HCT116 (cell line): ENCODE data around the gene GGT7. TPM values are rescaled to one million over a fixed set of nuclear protein-coding genes. Genes with fewer than 3 reads are reported as not detected.

Experiments
- ATAC-seq: fragments of 200-7000 bp; cut with Tn5 transposase; 2 replicates; pipeline ENCODE4 v1.9.1; 2020; ENCODE audit warnings: mild to moderate bottlenecking, moderate library complexity
- BruUV-seq: library from RNA; stranded (reverse); fragments of 400-500 nt; replicated peaks from 2 replicates; lab custom pipeline; 2021; lab: Mats Ljungman, UMichigan
- CTCF ChIA-PET: fragments of 300-600 bp; sonication (Branson Sonifier 250); formaldehyde crosslinking; loops from one replicate; lab custom pipeline; 2021; ENCODE audit warnings: antibody characterized with exemption; lab: Charles Lee
- POLR2A ChIA-PET: fragments of 300-600, 350-600 bp; sonication (Branson Sonifier 250); formaldehyde crosslinking; loops from one replicate; lab custom pipeline; 2021; ENCODE audit warnings: antibody characterized with exemption; lab: Charles Lee
- RAD21 ChIA-PET, 2 experiments: fragments of 300-600 bp; sonication (Branson Sonifier 250); formaldehyde crosslinking; loops; one replicate each; lab custom pipeline; 2023; ENCODE audit warnings: low total read pairs in 2 of 2; ENCODE audit not compliant: uncharacterized antibody in 2 of 2, unreplicated experiment in 2 of 2, low non-redundant PET in 1 of 2; lab: Charles Lee
- DNase-seq: peaks from one replicate; pipeline ENCODE4 v3.0.0-alpha.2; 2010; ENCODE audit warnings: low read depth, low spot score
- H2AFZ ChIP-seq: fragments of 200-600 bp; shearing (Covaris generic), sonication (generic); 2 replicates; pipeline ENCODE4 v1.6.1; 2017; ENCODE audit warnings: low read depth, mixed run types, mixed read lengths, antibody characterized with exemption, low read length; ENCODE audit not compliant: poor library complexity, severe bottlenecking
- H3K27ac ChIP-seq: 2 replicates; pipeline ENCODE4 v1.5.1; 2012; ENCODE audit warnings: low read depth, low read length
- H3K27me3 ChIP-seq: fragments of 200-600 bp; sonication (generic); 2 replicates; pipeline ENCODE4 v1.6.1; 2016; ENCODE audit warnings: mixed run types, low read length, mixed read lengths; ENCODE audit not compliant: insufficient read depth
- H3K36me3 ChIP-seq, 2 experiments: fragments of 200-500 bp in 1 of 2; fragments of 200-600 bp in 1 of 2; sonication (Bioruptor generic) in 1 of 2; sonication (generic) in 1 of 2; 2 replicates each; pipeline versions ENCODE4 v1.5.1 to v1.6.1; 2014 to 2016; ENCODE audit warnings: low read length in 2 of 2, inconsistent platforms in 1 of 2, mixed read lengths in 1 of 2, mixed run types in 1 of 2; ENCODE audit not compliant: insufficient read depth in 2 of 2, control insufficient read depth in 1 of 2
- H3K4me1 ChIP-seq, 2 experiments: fragments of 200-600 bp in 1 of 2; sonication (generic) in 1 of 2; 2 replicates each; pipeline versions ENCODE4 v1.5.1 to v1.6.1; 2012 to 2017; ENCODE audit warnings: low read length in 2 of 2, inconsistent platforms in 1 of 2, mild to moderate bottlenecking in 1 of 2, mixed read lengths in 1 of 2, mixed run types in 1 of 2, moderate library complexity in 1 of 2; ENCODE audit not compliant: insufficient read depth in 2 of 2, control insufficient read depth in 1 of 2
- H3K4me2 ChIP-seq: fragments of 200-600 bp; sonication (generic); 2 replicates; pipeline ENCODE4 v1.6.1; 2017; ENCODE audit warnings: mixed run types, low read length, mixed read lengths
- H3K4me3 ChIP-seq, 2 experiments: fragments of 200-600 bp in 1 of 2; sonication (generic) in 1 of 2; replicated peaks in 1 of 2; 2 replicates each; pipeline ENCODE4 v1.5.1; 2011 to 2016; ENCODE audit warnings: low read length in 2 of 2, control low read depth in 1 of 2, low read depth in 1 of 2, mild to moderate bottlenecking in 1 of 2, mixed read lengths in 1 of 2, mixed run types in 1 of 2
- H3K79me2 ChIP-seq: fragments of 200-600 bp; sonication (generic); 2 replicates; pipeline ENCODE4 v1.6.1; 2017; ENCODE audit warnings: mild to moderate bottlenecking, mixed run types, low read length, moderate library complexity, mixed read lengths; ENCODE audit not compliant: insufficient read depth
- H3K9ac ChIP-seq: fragments of 200-600 bp; sonication (generic); 2 replicates; pipeline ENCODE4 v1.6.1; 2016; ENCODE audit warnings: low read length, mixed read lengths
- H3K9me2 ChIP-seq: fragments of 200-600 bp; sonication (generic), shearing (Covaris generic); 2 replicates; pipeline ENCODE4 v1.6.1; 2017; ENCODE audit warnings: mixed run types, mild to moderate bottlenecking, moderate library complexity; ENCODE audit not compliant: insufficient read depth
- H3K9me3 ChIP-seq, 2 experiments: fragments of 200-500 bp in 1 of 2; fragments of 200-600 bp in 1 of 2; sonication (Bioruptor generic) in 1 of 2; sonication (generic) in 1 of 2; 2 replicates each; pipeline ENCODE4 v1.6.1; 2014 to 2017; ENCODE audit warnings: low read length in 2 of 2, mixed read lengths in 2 of 2, inconsistent platforms in 1 of 2, low read depth in 1 of 2, mild to moderate bottlenecking in 1 of 2, mixed run types in 1 of 2, moderate library complexity in 1 of 2; ENCODE audit not compliant: control insufficient read depth in 1 of 2, insufficient read depth in 1 of 2
- H4K20me1 ChIP-seq: fragments of 200-600 bp; sonication (generic), shearing (Covaris generic); 2 replicates; pipeline ENCODE4 v1.6.1; 2017; ENCODE audit warnings: mixed run types, mild to moderate bottlenecking, moderate library complexity; ENCODE audit not compliant: insufficient read depth
- ATF3 ChIP-seq: IDR thresholded peaks from 2 replicates; pipeline ENCODE4 v1.6.1; 2012
- CBX3 ChIP-seq: IDR thresholded peaks from 2 replicates; pipeline ENCODE4 v1.6.1; 2012; ENCODE audit warnings: low read depth
- CEBPB ChIP-seq: IDR thresholded peaks from 2 replicates; pipeline ENCODE4 v1.6.1; 2012; ENCODE audit warnings: low read depth
- CTCF ChIP-seq, 3 experiments: fragments of 200-600 bp in 1 of 3; sonication (generic) in 1 of 3; IDR thresholded peaks in 2 of 3; conservative IDR thresholded peaks in 1 of 3; 2 replicates each; pipeline ENCODE4 v1.5.1; 2012 to 2017; ENCODE audit warnings: low read depth in 2 of 3, low read length in 2 of 3, antibody characterized with exemption in 1 of 3, borderline replicate concordance in 1 of 3, control low read depth in 1 of 3, mild to moderate bottlenecking in 1 of 3, mixed read lengths in 1 of 3, mixed run types in 1 of 3, moderate library complexity in 1 of 3; ENCODE audit not compliant: insufficient read depth in 1 of 3
- EGR1 ChIP-seq: IDR thresholded peaks from 2 replicates; pipeline ENCODE4 v1.6.1; 2012; ENCODE audit warnings: low read depth
- ELF1 ChIP-seq: IDR thresholded peaks from 2 replicates; pipeline ENCODE4 v1.6.1; 2012; ENCODE audit warnings: low read depth, borderline replicate concordance
- EZH2 ChIP-seq: fragments of 200-600 bp; sonication (generic); IDR thresholded peaks from 2 replicates; pipeline ENCODE4 v1.6.1; 2017; ENCODE audit warnings: antibody characterized with exemption, mixed run types
- EZH2phosphoT487 ChIP-seq: fragments of 200-600 bp; IDR thresholded peaks from 2 replicates; pipeline ENCODE4 v1.6.1; 2018; ENCODE audit warnings: antibody characterized with exemption, borderline replicate concordance
- FOSL1 ChIP-seq: IDR thresholded peaks from 2 replicates; pipeline ENCODE4 v1.6.1; 2012; ENCODE audit warnings: low read depth
- JUND ChIP-seq: IDR thresholded peaks from 2 replicates; pipeline ENCODE4 v1.6.1; 2012
- RAD21 ChIP-seq: IDR thresholded peaks from 2 replicates; pipeline ENCODE4 v1.6.1; 2012; ENCODE audit warnings: low read depth, mild to moderate bottlenecking
- SP1 ChIP-seq: IDR thresholded peaks from 2 replicates; pipeline ENCODE4 v1.6.1; 2012; ENCODE audit warnings: low read depth
- SRF ChIP-seq: IDR thresholded peaks from 2 replicates; pipeline ENCODE4 v1.6.1; 2012; ENCODE audit warnings: low read depth
- TCF7L2 ChIP-seq: IDR thresholded peaks from 2 replicates; pipeline ENCODE4 v1.7.0; 2011; ENCODE audit warnings: borderline replicate concordance, inconsistent platforms; ENCODE audit not compliant: insufficient read depth, insufficient read length; ENCODE audit errors: extremely low read depth
- YY1 ChIP-seq: IDR thresholded peaks from 2 replicates; pipeline ENCODE4 v1.6.1; 2011; ENCODE audit warnings: low read length, low read depth, moderate library complexity, mild to moderate bottlenecking; ENCODE audit not compliant: insufficient replicate concordance; ENCODE audit errors: extremely low read depth
- ZFX ChIP-seq: fragments of 450-650 bp; IDR thresholded peaks from 2 replicates; pipeline ENCODE4 v1.6.1; 2017
- intact Hi-C: fragments of 100-400 bp; cut with micrococcal nuclease; formaldehyde crosslinking; loops from 2 replicates; pipeline ENCODE4 v1.10.0; 2022
- total RNA-seq: library from RNA; stranded (reverse); gene quantifications from one replicate; pipeline ENCODE4 v1.2.1, GENCODE V29; 2021; ENCODE audit not compliant: unreplicated experiment
- TF ChIP-seq, protein P1 (sequence below): IDR thresholded peaks from 2 replicates; pipeline ENCODE4 v1.6.1; 2011; ENCODE audit warnings: mild to moderate bottlenecking, low read length, moderate library complexity; ENCODE audit not compliant: insufficient replicate concordance; ENCODE audit errors: extremely low read depth
- TF ChIP-seq, protein P2 (sequence below): IDR thresholded peaks from 2 replicates; pipeline ENCODE4 v1.6.1; 2012

The GGT7 gene
- total RNA-seq, 1 experiment from 2014 or later: 9.4 TPM

GRCh38 chr20:34888468-34888867 is 15.8 kb upstream of the GGT7 start:
- ChIA-PET RAD21 (no interaction called here), POLR2A (no interaction called here), CTCF (no interaction called here)
- Histone ChIP-seq H3K27ac (no peak overlapping the region), H2AFZ (no peak overlapping the region), H3K9ac (no peak overlapping the region), H3K36me3 (peaks cover 0 to 6% of the 10 kb centered on the region in 2 experiments; a peak in 1 of 4 replicates), H3K9me3 (no peaks in the 10 kb centered on the region), H3K4me2 (no peak overlapping the region), H3K4me3 (no peak overlapping the region), H4K20me1 (no peaks in the 10 kb centered on the region), H3K4me1 (peaks cover 11 to 25% of the 10 kb centered on the region in 2 experiments), H3K79me2 (no peaks in the 10 kb centered on the region), H3K9me2 (no peaks in the 10 kb centered on the region), H3K27me3 (no peaks in the 10 kb centered on the region)
- BruUV-seq: no TSS peak
- intact Hi-C loops: no loop called here
- no peak for ATAC-seq
- no peak for DNase-seq
- TF ChIP-seq JUND: no peak
- TF ChIP-seq SRF: no peak
- TF ChIP-seq TCF7L2: no peak
- no peak for TF ChIP-seq ATF3
- TF ChIP-seq, protein P1, sequence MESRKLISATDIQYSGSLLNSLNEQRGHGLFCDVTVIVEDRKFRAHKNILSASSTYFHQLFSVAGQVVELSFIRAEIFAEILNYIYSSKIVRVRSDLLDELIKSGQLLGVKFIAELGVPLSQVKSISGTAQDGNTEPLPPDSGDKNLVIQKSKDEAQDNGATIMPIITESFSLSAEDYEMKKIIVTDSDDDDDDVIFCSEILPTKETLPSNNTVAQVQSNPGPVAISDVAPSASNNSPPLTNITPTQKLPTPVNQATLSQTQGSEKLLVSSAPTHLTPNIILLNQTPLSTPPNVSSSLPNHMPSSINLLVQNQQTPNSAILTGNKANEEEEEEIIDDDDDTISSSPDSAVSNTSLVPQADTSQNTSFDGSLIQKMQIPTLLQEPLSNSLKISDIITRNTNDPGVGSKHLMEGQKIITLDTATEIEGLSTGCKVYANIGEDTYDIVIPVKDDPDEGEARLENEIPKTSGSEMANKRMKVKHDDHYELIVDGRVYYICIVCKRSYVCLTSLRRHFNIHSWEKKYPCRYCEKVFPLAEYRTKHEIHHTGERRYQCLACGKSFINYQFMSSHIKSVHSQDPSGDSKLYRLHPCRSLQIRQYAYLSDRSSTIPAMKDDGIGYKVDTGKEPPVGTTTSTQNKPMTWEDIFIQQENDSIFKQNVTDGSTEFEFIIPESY: no peak
- no peak for TF ChIP-seq ELF1
- no peak for TF ChIP-seq CTCF (IDR thresholded peaks at IDR 0.05 in 2 of 3, conservative IDR thresholded peaks at IDR 0.05 in 1 of 3; ENCODE audit: borderline replicate concordance in 1 of 3, insufficient read depth in 1 of 3, low read depth in 2 of 3, low read length in 2 of 3)
- no peak for TF ChIP-seq EZH2
- no peak for TF ChIP-seq EGR1
- no peak for TF ChIP-seq SP1
- TF ChIP-seq FOSL1: no peak
- TF ChIP-seq, protein P2, sequence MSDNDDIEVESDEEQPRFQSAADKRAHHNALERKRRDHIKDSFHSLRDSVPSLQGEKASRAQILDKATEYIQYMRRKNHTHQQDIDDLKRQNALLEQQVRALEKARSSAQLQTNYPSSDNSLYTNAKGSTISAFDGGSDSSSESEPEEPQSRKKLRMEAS: no peak
- TF ChIP-seq EZH2phosphoT487: no peak
- no peak for TF ChIP-seq ZFX
- TF ChIP-seq YY1: no peak
- no peak for TF ChIP-seq RAD21
- TF ChIP-seq CEBPB: no peak
- no peak for TF ChIP-seq CBX3
